ENCODE measurements around the gene RNF214. TPM values are rescaled to one million over a fixed set of nuclear protein-coding genes. Genes with fewer than 3 reads are reported as not detected.

Gene RNF214
- total and polyA plus RNA-seq, 2 of the 4 experiments (the other 2 are of a cell fraction): 7.9 to 14.8 TPM

DNA sequence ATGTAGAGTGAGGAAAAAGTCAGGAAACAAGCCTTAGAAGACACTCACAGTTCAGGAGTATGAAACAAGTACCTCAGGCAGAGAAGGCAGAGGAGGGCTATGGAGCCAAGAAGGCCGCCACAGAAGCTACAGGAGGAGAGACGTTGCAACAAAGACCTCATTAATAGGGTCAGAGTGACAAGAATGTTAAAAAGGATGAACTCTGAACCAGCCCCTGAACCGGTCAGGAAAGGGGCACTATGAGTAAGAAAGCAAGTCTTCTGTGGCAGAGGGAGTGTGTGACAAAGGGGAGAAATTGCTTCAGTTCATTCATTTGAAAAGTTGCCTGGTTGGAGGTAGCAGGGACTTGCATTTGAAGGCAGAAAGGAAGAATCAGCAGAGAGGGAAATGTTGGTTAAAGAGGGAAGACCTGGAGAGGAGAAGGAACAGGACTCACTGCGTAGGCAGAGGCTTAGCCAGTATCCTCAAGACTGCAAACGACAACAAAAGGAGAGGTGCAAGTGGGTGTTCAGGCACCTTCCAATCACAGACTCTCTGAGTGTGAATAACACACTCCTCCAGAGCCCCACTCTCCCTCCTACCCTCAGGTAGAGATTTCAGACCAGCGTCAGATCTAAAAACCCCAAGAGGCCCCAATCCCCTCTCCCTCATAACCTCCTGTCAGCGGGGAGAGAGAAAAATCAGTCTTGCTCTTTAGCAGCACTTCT lies 17.9 kb upstream of the RNF214 start:
- Histone ChIP-seq H2BK20ac (ENCODE audit: low read depth, low read length) (no peak overlapping the region), H3K23ac (ENCODE audit: low read depth, low read length) (no peak overlapping the region), H3K4me2 (ENCODE audit: low read depth, low read length) (no peak overlapping the region), H2BK15ac (ENCODE audit: low read depth, low read length) (no peak overlapping the region; the same call in 2 of the 3 replicates), H4K91ac (ENCODE audit: insufficient read depth, low read depth, low read length) (no peak overlapping the region), H3K18ac (ENCODE audit: low read depth, low read length) (no peak overlapping the region), H3K9me1 (ENCODE audit: insufficient read depth, low read length) (peaks cover 12% of the 10 kb centered on the region), H2AK5ac (ENCODE audit: low read depth, low read length) (no peak overlapping the region), H3K56ac (ENCODE audit: extremely low read depth, insufficient read depth, low read length) (no peak overlapping the region), H3K9ac (ENCODE audit: low read depth, low read length) (no peak overlapping the region), H4K5ac (ENCODE audit: low read depth, low read length) (no peak overlapping the region), H3K36me3 (ENCODE audit: control insufficient read depth, insufficient read depth, low read length) (peaks cover 33% of the 10 kb centered on the region), H2AK9ac (replicated peaks; ENCODE audit: low read depth, low read length, poor library complexity) (no peak overlapping the region), H3K9me3 (ENCODE audit: control insufficient read depth, insufficient read depth, low read length) (no peaks in the 10 kb centered on the region), H3K4me3 (ENCODE audit: insufficient read depth, low read depth, low read length) (no peak overlapping the region), H3K79me1 (ENCODE audit: low read depth in 1 of 2, low read length in 2 of 2) (peaks cover 11 to 24% of the 10 kb centered on the region in 2 experiments; a peak in 3 of 4 replicates), H2BK5ac (ENCODE audit: low read depth, low read length, poor library complexity, severe bottlenecking) (no peak overlapping the region), H4K20me1 (ENCODE audit: insufficient read depth, low read length) (no peaks in the 10 kb centered on the region), H3K4ac (ENCODE audit: low read depth, low read length) (no peak overlapping the region; the same call in 1 of the 2 replicates), H3K27ac (ENCODE audit: insufficient read depth, low read length) (no peak overlapping the region), H4K8ac (ENCODE audit: low read depth in 2 of 2, low read length in 2 of 2) (no peak overlapping the region), H3K27me3 (ENCODE audit: control insufficient read depth, insufficient read depth, low read length) (no peaks in the 10 kb centered on the region), H2BK120ac (ENCODE audit: low read depth, low read length) (peak overlapping the region; percentile 9; the same call in 1 of the 2 replicates), H3K14ac (replicated peaks; ENCODE audit: low read depth, low read length) (no peak overlapping the region), H3K4me1 (ENCODE audit: control insufficient read depth, insufficient read depth, low read length) (peaks cover 24% of the 10 kb centered on the region), H2AFZ (replicated peaks; ENCODE audit: low read length, poor library complexity) (no peak overlapping the region)
- TF ChIP-seq FOS (IDR thresholded peaks at IDR 0.05; ENCODE audit: low read depth, low read length) (no peak), POLR2A (IDR thresholded peaks at IDR 0.05; ENCODE audit: low read depth, low read length) (no peak), CHD1 (IDR thresholded peaks at IDR 0.05; ENCODE audit: low read depth, low read length) (no peak), MXI1 (IDR thresholded peaks at IDR 0.05; ENCODE audit: borderline replicate concordance, low read depth, low read length) (no peak), MAFK (IDR thresholded peaks at IDR 0.05; ENCODE audit: low read depth, low read length) (no peak), CTCF (conservative IDR thresholded peaks at IDR 0.05; ENCODE audit: low read depth, low read length) (no peak), NFE2L2 (IDR thresholded peaks at IDR 0.05; ENCODE audit: low read depth, low read length) (no peak), RFX5 (IDR thresholded peaks at IDR 0.05; ENCODE audit: low read depth, low read length) (no peak), MAZ (IDR thresholded peaks at IDR 0.05; ENCODE audit: borderline replicate concordance, low read depth, low read length) (no peak)
- TF ChIP-seq, protein P1, sequence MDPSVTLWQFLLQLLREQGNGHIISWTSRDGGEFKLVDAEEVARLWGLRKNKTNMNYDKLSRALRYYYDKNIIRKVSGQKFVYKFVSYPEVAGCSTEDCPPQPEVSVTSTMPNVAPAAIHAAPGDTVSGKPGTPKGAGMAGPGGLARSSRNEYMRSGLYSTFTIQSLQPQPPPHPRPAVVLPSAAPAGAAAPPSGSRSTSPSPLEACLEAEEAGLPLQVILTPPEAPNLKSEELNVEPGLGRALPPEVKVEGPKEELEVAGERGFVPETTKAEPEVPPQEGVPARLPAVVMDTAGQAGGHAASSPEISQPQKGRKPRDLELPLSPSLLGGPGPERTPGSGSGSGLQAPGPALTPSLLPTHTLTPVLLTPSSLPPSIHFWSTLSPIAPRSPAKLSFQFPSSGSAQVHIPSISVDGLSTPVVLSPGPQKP (IDR thresholded peaks at IDR 0.05; ENCODE audit: borderline replicate concordance, low read depth, low read length): no peak
- no TSS peak for BruUV-seq (replicated peaks)
- intact Hi-C loops (cut with micrococcal nuclease): no loop called here
- CTCF ChIA-PET: no interaction called here
- DNase-seq (no peak), ATAC-seq (ENCODE audit: low read depth) (no peak)
- dilution Hi-C loops (cut with HindIII; ENCODE audit: low sequenced_read_pairs, unreplicated experiment): no loop called here
- POLR2A ChIA-PET (ENCODE audit: unreplicated experiment): no interaction called here
- 72% methylated on average over 3 of the region's 7 CpGs; no CpG with 5 or more reads in 1 of the 2 experiments for WGBS, 2 experiments (ENCODE audit: extremely low coverage in 2 of 2, insufficient read length in 1 of 2)
- in situ Hi-C loops (cut with MboI; ENCODE audit: low sequenced_read_pairs): no loop called here
